Measurements from ENCODE around the gene PCNT.

The PCNT gene

GRCh38 chr21:46346296-46347202, 22.6 kb downstream of the PCNT start:
- H3K36me3 ChIP-seq (ENCODE audit: control insufficient read depth, low read depth, low read length), result peaks cover 49% of the 10 kb centered on the region

DNA sequence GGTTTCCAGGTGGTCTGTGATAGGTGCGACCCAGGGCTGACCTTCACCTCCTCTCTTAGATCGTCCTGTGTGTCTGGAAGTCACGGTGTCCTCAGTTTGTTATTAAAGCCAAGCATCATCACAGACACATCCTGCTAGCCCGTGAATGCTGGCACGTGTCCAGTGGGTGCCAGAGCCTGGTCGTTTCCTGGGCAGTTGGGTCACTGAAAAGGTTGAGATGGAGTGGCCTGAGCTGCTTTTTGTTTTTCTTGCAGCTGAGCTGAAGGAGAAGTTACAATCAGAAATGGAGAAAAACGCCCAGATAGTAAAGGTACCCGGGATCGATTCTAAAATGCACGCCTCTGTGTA, 23.2 kb downstream of the PCNT start:
- Histone ChIP-seq H3K4me1 (ENCODE audit: control insufficient read depth, low read depth, low read length) (no peaks in the 10 kb centered on the region), H3K27ac (ENCODE audit: low read length) (no peak overlapping the region), H3K4me3 (ENCODE audit: low read length) (no peak overlapping the region), H3K36me3 (ENCODE audit: control insufficient read depth, low read depth, low read length) (peaks cover 54% of the 10 kb centered on the region), H3K9me3 (ENCODE audit: control insufficient read depth, low read depth, low read length) (no peaks in the 10 kb centered on the region), H3K27me3 (ENCODE audit: control insufficient read depth, insufficient read depth, low read length) (no peaks in the 10 kb centered on the region), H3K9ac (ENCODE audit: low read length) (no peak overlapping the region)

More at GRCh38 chr21:46346296-46347202, 22.6 kb downstream of the PCNT start:
- Histone ChIP-seq H3K9me3 (ENCODE audit: control insufficient read depth, low read depth, low read length) (no peaks in the 10 kb centered on the region), H3K27me3 (ENCODE audit: control insufficient read depth, insufficient read depth, low read length) (no peaks in the 10 kb centered on the region), H3K27ac (ENCODE audit: low read length) (no peak overlapping the region), H3K4me1 (ENCODE audit: control insufficient read depth, low read depth, low read length) (no peaks in the 10 kb centered on the region), H3K4me3 (ENCODE audit: low read length) (no peak overlapping the region), H3K9ac (ENCODE audit: low read length) (no peak overlapping the region)

DNA sequence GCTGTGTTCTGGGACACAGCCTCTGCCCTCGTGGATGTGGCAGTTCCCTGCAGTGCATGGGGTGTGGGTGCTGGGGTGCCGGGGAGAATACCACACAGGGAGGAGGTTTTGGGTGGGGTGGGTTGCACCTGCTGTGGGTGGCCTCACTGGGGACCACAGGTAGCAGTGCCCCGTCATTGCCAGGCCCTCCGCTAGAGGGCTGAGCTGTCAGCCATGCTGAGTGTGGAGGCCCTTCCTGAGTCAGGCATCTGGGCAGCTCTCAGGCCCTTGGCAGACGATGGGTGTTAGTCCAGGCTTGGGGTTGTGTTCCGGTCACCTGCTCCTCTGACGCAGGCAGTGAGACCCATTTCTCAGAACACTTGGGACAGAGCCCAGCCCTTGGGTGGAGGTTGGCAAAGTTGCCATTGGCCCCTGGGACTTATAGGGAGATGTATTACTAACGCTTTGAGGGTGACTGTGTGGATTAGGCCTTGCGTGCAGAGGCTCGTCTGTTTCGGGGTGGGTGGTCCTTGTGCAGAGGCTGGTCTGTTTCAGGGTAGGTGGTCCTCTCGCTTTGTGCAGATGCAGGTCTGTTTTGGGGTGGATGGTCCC, 23.9 kb downstream of the PCNT start:
- Histone ChIP-seq H3K9me3 (ENCODE audit: control insufficient read depth, low read depth, low read length) (no peaks in the 10 kb centered on the region), H3K27ac (ENCODE audit: low read length) (no peak overlapping the region), H3K4me1 (ENCODE audit: control insufficient read depth, low read depth, low read length) (no peaks in the 10 kb centered on the region), H3K9ac (ENCODE audit: low read length) (no peak overlapping the region), H3K4me3 (ENCODE audit: low read length) (no peak overlapping the region), H3K27me3 (ENCODE audit: control insufficient read depth, insufficient read depth, low read length) (no peaks in the 10 kb centered on the region), H3K36me3 (ENCODE audit: control insufficient read depth, low read depth, low read length) (peaks cover 60% of the 10 kb centered on the region)

GRCh38 chr21:46349134-46349760, 25.3 kb downstream of the PCNT start:
- Histone ChIP-seq H3K9me3 (ENCODE audit: control insufficient read depth, low read depth, low read length) (no peaks in the 10 kb centered on the region), H3K4me3 (ENCODE audit: low read length) (no peak overlapping the region), H3K36me3 (ENCODE audit: control insufficient read depth, low read depth, low read length) (peaks cover 74% of the 10 kb centered on the region), H3K9ac (ENCODE audit: low read length) (no peak overlapping the region), H3K27me3 (ENCODE audit: control insufficient read depth, insufficient read depth, low read length) (no peaks in the 10 kb centered on the region), H3K27ac (ENCODE audit: low read length) (no peak overlapping the region), H3K4me1 (ENCODE audit: control insufficient read depth, low read depth, low read length) (no peaks in the 10 kb centered on the region)

DNA sequence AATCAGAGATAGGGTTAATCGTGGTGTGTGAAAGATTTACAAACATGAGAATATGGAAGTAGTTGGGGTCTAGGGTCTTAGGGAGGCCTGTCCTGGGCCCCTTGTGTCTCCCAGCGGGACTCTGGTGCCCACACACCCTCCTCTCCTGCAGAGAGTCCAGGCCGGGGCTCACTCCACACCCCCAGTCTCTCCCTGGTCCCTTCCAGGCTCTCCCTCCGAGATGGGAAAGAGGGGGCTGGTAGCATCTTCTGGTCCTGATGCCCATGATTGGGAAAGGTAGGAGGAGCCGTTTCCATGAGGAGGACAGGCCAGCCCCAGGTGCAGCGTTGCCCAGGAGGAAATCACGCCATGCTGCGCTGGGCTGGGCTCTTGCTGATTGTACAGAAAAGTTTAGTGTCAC, 26.6 kb downstream of the PCNT start:
- no peaks in the 10 kb centered on the region for H3K9me3 ChIP-seq (ENCODE audit: control insufficient read depth, low read depth, low read length)
- H3K27me3 ChIP-seq (ENCODE audit: control insufficient read depth, insufficient read depth, low read length), result no peaks in the 10 kb centered on the region
- H3K4me1 ChIP-seq (ENCODE audit: control insufficient read depth, low read depth, low read length), result no peaks in the 10 kb centered on the region
- H3K36me3 ChIP-seq (ENCODE audit: control insufficient read depth, low read depth, low read length), result peaks cover 85% of the 10 kb centered on the region
- H3K9ac ChIP-seq (ENCODE audit: low read length), result no peak overlapping the region
- H3K27ac ChIP-seq (ENCODE audit: low read length), result no peak overlapping the region
- H3K4me3 ChIP-seq (ENCODE audit: low read length), result no peak overlapping the region

DNA sequence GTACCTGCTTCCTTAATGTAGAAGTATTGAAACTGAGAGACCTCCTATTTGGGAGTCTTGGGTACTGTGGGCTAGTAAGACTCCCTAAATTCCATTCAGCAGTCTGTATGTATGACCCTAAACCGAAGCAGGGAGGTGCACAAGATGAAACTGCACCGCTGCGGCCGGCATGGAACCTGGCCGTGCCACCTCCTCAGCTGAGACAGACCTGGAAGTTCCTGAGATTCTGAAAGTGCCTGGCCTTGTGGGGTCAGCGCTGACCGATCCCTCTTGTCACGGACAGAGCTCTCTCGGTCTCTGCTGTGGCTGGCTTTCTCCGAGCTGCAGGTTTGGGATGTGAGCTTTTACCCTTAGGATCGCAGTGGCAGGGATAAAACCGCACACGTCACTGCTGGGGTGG, 27.0 kb downstream of the PCNT start:
- H3K4me3 ChIP-seq (ENCODE audit: low read length), result no peak overlapping the region
- H3K36me3 ChIP-seq (ENCODE audit: control insufficient read depth, low read depth, low read length), result peaks cover 81% of the 10 kb centered on the region
- H3K27ac ChIP-seq (ENCODE audit: low read length), result no peak overlapping the region
- H3K4me1 ChIP-seq (ENCODE audit: control insufficient read depth, low read depth, low read length), result no peaks in the 10 kb centered on the region
- H3K27me3 ChIP-seq (ENCODE audit: control insufficient read depth, insufficient read depth, low read length), result no peaks in the 10 kb centered on the region
- no peaks in the 10 kb centered on the region for H3K9me3 ChIP-seq (ENCODE audit: control insufficient read depth, low read depth, low read length)
- no peak overlapping the region for H3K9ac ChIP-seq (ENCODE audit: low read length)

DNA sequence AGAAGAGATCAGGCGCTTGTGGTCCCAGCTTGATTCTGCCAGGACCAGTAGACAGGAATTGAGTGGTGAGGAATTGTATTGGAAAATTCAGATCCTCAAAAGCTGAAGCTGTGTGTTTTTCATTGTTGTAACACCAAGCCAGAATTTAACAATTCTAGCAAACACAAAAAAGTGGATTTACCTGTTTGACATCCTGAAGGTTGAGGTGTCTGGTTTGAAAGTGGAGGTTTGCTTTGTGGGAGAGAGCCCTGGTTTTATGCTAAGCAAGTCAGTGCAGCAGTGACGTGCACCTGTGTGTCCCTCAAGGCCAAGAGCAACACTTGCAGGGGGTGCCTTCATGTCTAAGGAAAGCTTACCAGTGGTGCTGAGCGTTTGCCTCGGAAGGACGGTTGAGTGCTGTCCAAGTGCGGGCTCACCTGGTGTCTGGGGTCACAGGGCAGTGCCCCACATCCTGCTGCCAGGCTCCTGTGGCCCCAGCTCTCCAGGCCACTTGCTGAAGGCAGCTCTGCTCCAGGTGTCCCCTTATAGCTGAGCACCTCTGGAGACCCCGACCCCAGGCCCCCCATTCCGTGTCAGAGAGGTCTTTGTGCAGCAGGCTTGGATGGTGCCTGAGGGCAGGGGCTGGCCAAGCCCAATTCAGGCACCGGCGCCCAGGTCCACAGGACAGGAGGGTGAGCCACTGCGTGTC, 27.7 kb downstream of the PCNT start:
- Histone ChIP-seq H3K4me3 (ENCODE audit: low read length) (no peak overlapping the region), H3K9ac (ENCODE audit: low read length) (no peak overlapping the region), H3K27me3 (ENCODE audit: control insufficient read depth, insufficient read depth, low read length) (no peaks in the 10 kb centered on the region), H3K27ac (ENCODE audit: low read length) (no peak overlapping the region), H3K9me3 (ENCODE audit: control insufficient read depth, low read depth, low read length) (no peaks in the 10 kb centered on the region), H3K36me3 (ENCODE audit: control insufficient read depth, low read depth, low read length) (peaks cover 77% of the 10 kb centered on the region), H3K4me1 (ENCODE audit: control insufficient read depth, low read depth, low read length) (no peaks in the 10 kb centered on the region)

DNA sequence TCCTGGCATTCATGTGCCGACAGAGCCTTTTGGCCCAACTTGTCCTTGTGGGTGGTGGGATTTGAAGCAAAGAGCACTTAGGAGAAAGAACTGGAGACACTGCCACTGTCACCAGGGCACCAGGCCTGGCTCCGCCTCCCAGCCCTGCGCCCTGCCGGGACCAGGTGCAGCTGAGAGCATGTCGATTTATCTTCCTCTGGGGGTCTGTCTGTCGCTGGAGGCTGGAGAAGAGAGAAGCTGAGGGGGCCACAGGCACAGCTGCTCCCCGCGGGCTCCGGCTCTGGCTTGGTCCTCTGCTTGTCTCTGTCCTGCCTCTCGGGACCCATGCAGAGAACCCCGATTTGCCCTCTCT, 28.2 kb downstream of the PCNT start:
- Histone ChIP-seq H3K36me3 (ENCODE audit: control insufficient read depth, low read depth, low read length) (peaks cover 76% of the 10 kb centered on the region), H3K27me3 (ENCODE audit: control insufficient read depth, insufficient read depth, low read length) (no peaks in the 10 kb centered on the region), H3K9ac (ENCODE audit: low read length) (no peak overlapping the region)

DNA sequence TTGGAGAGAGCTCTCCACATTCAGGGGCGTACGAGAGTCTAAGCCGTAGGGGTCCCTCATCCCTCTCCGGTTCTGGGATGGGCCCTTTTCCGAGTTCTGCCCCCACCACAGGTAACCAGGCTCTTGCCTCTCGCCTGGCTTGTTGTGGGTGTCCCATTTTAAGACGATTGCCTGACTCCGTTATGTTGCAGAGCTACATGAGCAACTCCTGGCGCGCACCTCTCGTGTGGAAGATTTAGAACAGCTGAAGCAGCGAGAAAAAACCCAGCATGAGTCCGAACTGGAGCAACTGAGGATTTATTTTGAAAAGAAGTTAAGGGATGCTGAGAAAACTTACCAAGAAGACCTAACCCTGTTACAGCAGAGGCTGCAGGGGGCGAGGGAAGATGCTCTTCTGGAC, 29.0 kb downstream of the PCNT start:
- H3K4me3 ChIP-seq (ENCODE audit: low read length), result no peak overlapping the region
- H3K36me3 ChIP-seq (ENCODE audit: control insufficient read depth, low read depth, low read length), result peaks cover 76% of the 10 kb centered on the region
- H3K27me3 ChIP-seq (ENCODE audit: control insufficient read depth, insufficient read depth, low read length), result no peaks in the 10 kb centered on the region
- no peak overlapping the region for H3K27ac ChIP-seq (ENCODE audit: low read length)
- no peak overlapping the region for H3K9ac ChIP-seq (ENCODE audit: low read length)
- H3K4me1 ChIP-seq (ENCODE audit: control insufficient read depth, low read depth, low read length), result no peaks in the 10 kb centered on the region
- H3K9me3 ChIP-seq (ENCODE audit: control insufficient read depth, low read depth, low read length), result no peaks in the 10 kb centered on the region

More for the DNA sequence above, 28.2 kb downstream of the PCNT start:
- Histone ChIP-seq H3K27ac (ENCODE audit: low read length) (no peak overlapping the region), H3K4me1 (ENCODE audit: control insufficient read depth, low read depth, low read length) (no peaks in the 10 kb centered on the region), H3K4me3 (ENCODE audit: low read length) (no peak overlapping the region), H3K9me3 (ENCODE audit: control insufficient read depth, low read depth, low read length) (no peaks in the 10 kb centered on the region)

- Histone ChIP-seq H3K36me3 (ENCODE audit: control insufficient read depth, low read depth, low read length) (peaks cover 74% of the 10 kb centered on the region), H3K27ac (ENCODE audit: low read length) (no peak overlapping the region), H3K9ac (ENCODE audit: low read length) (no peak overlapping the region), H3K9me3 (ENCODE audit: control insufficient read depth, low read depth, low read length) (no peaks in the 10 kb centered on the region), H3K4me3 (ENCODE audit: low read length) (no peak overlapping the region), H3K4me1 (ENCODE audit: control insufficient read depth, low read depth, low read length) (no peaks in the 10 kb centered on the region), H3K27me3 (ENCODE audit: control insufficient read depth, insufficient read depth, low read length) (no peaks in the 10 kb centered on the region)
Observed at GRCh38 chr21:46354046-46354445, 30.1 kb downstream of the PCNT start.

GRCh38 chr21:46354518-46354917, 30.6 kb downstream of the PCNT start:
- H3K4me1 ChIP-seq (ENCODE audit: control insufficient read depth, low read depth, low read length), result no peaks in the 10 kb centered on the region
- H3K36me3 ChIP-seq (ENCODE audit: control insufficient read depth, low read depth, low read length), result peaks cover 70% of the 10 kb centered on the region
- H3K4me3 ChIP-seq (ENCODE audit: low read length), result no peak overlapping the region
- no peak overlapping the region for H3K9ac ChIP-seq (ENCODE audit: low read length)
- H3K9me3 ChIP-seq (ENCODE audit: control insufficient read depth, low read depth, low read length), result no peaks in the 10 kb centered on the region
- H3K27ac ChIP-seq (ENCODE audit: low read length), result no peak overlapping the region
- no peaks in the 10 kb centered on the region for H3K27me3 ChIP-seq (ENCODE audit: control insufficient read depth, insufficient read depth, low read length)

Measured in iPS-18a (cell line).